OCI-LY3 (cell line): Measurements from ENCODE around the gene SNAP91.

Experiments used
- H2AFZ ChIP-seq: fragments of 200-600, 300-600 bp; shearing (Covaris generic); 2 replicates; pipeline ENCODE4 v1.6.0; 2014; ENCODE audit warnings: antibody characterized with exemption, low read depth, low read length
- H3K27ac ChIP-seq: fragments of 200-600, 300-600 bp; sonication (generic); 2 replicates; pipeline ENCODE4 v1.5.1; 2014; ENCODE audit warnings: mild to moderate bottlenecking, low read length, moderate library complexity, mixed read lengths
- H3K27me3 ChIP-seq: fragments of 200-600, 300-600 bp; sonication (generic); 2 replicates; pipeline ENCODE4 v1.6.1; 2014; ENCODE audit warnings: low read depth, low read length, mixed read lengths
- H3K36me3 ChIP-seq: fragments of 200-600, 300-600 bp; sonication (generic); replicated peaks from 2 replicates; pipeline ENCODE3; 2014; ENCODE audit warnings: low read depth, low read length, mixed read lengths
- H3K4me1 ChIP-seq: fragments of 300-600, 200-600 bp; sonication (generic); 2 replicates; pipeline ENCODE4 v1.6.1; 2014; ENCODE audit warnings: low read length, mixed read lengths
- H3K4me2 ChIP-seq: fragments of 200-600, 300-600 bp; sonication (generic); 2 replicates; pipeline ENCODE4 v1.6.1; 2014; ENCODE audit warnings: low read length, mixed read lengths
- H3K4me3 ChIP-seq: fragments of 300-600, 200-600 bp; sonication (generic); 2 replicates; pipeline ENCODE4 v1.5.1; 2014; ENCODE audit warnings: antibody characterized with exemption, mild to moderate bottlenecking, low read length, moderate library complexity
- H3K79me2 ChIP-seq: fragments of 300-600, 200-600 bp; shearing (Covaris generic); 2 replicates; pipeline ENCODE4 v1.6.1; 2014; ENCODE audit warnings: mild to moderate bottlenecking, low read length, mixed read lengths
- H3K9ac ChIP-seq: fragments of 300-600, 200-600 bp; shearing (Covaris generic); 2 replicates; pipeline ENCODE4 v1.6.0; 2014; ENCODE audit warnings: mild to moderate bottlenecking, low read length, moderate library complexity
- H3K9me3 ChIP-seq: fragments of 200-600, 300-600 bp; shearing (Covaris generic); 2 replicates; pipeline ENCODE4 v1.6.1; 2014; ENCODE audit warnings: low read length, mixed read lengths; ENCODE audit not compliant: insufficient read depth
- H4K20me1 ChIP-seq: fragments of 200-600, 300-600 bp; sonication (generic); 2 replicates; pipeline ENCODE4 v1.6.1; 2016; ENCODE audit warnings: low read length, mixed read lengths; ENCODE audit not compliant: insufficient read depth
- CTCF ChIP-seq: fragments of 200-600, 300-600 bp; sonication (generic); IDR thresholded peaks from 2 replicates; pipeline ENCODE4 v1.5.1; 2014; ENCODE audit warnings: antibody characterized with exemption, low read length, low read depth
- EZH2phosphoT487 ChIP-seq: fragments of 200-600 bp; shearing (Covaris generic); IDR thresholded peaks from 2 replicates; pipeline ENCODE4 v1.6.1; 2018; ENCODE audit warnings: antibody characterized with exemption, mixed run types, low read depth

Gene SNAP91

GRCh38 chr6:83708546-83708969 is 343 bp downstream of the SNAP91 start:
- Histone ChIP-seq H4K20me1 (no peaks in the 10 kb centered on the region), H3K36me3 (no peaks in the 10 kb centered on the region), H3K79me2 (no peaks in the 10 kb centered on the region), H3K9ac (no peak overlapping the region), H3K9me3 (peaks cover 15% of the 10 kb centered on the region), H3K4me2 (no peak overlapping the region), H3K4me1 (no peaks in the 10 kb centered on the region), H2AFZ (no peak overlapping the region), H3K4me3 (no peak overlapping the region), H3K27ac (no peak overlapping the region), H3K27me3 (no peaks in the 10 kb centered on the region)
- TF ChIP-seq EZH2phosphoT487 (no peak), CTCF (no peak)

- no peak overlapping the region for H3K27ac ChIP-seq
- no peaks in the 10 kb centered on the region for H3K27me3 ChIP-seq
- H2AFZ ChIP-seq, result no peak overlapping the region
These were observed 914 bp downstream of the SNAP91 start for GRCh38 chr6:83707829-83708545.

GRCh38 chr6:83702749-83703148 is 6.2 kb downstream of the SNAP91 start:
- Histone ChIP-seq H3K27me3 (no peaks in the 10 kb centered on the region), H3K9me3 (no peaks in the 10 kb centered on the region), H3K4me1 (peaks cover 6% of the 10 kb centered on the region; the same call in 1 of the 2 replicates), H2AFZ (no peak overlapping the region), H3K27ac (no peak overlapping the region), H3K79me2 (no peaks in the 10 kb centered on the region), H3K4me3 (no peak overlapping the region), H4K20me1 (no peaks in the 10 kb centered on the region), H3K36me3 (no peaks in the 10 kb centered on the region), H3K9ac (no peak overlapping the region), H3K4me2 (no peak overlapping the region)
- TF ChIP-seq CTCF (no peak), EZH2phosphoT487 (no peak)

More at GRCh38 chr6:83707829-83708545, 914 bp downstream of the SNAP91 start:
- H3K9ac ChIP-seq, result no peak overlapping the region
- H3K4me2 ChIP-seq, result no peak overlapping the region
- H3K36me3 ChIP-seq, result no peaks in the 10 kb centered on the region
- no peak overlapping the region for H3K4me3 ChIP-seq
- H3K79me2 ChIP-seq, result no peaks in the 10 kb centered on the region
- H3K4me1 ChIP-seq, result no peaks in the 10 kb centered on the region
- peaks cover 15% of the 10 kb centered on the region for H3K9me3 ChIP-seq
- no peaks in the 10 kb centered on the region for H4K20me1 ChIP-seq
- TF ChIP-seq CTCF, result no peak
- TF ChIP-seq EZH2phosphoT487, result no peak

- TF ChIP-seq CTCF, result no peak
- no peak for TF ChIP-seq EZH2phosphoT487
- Histone ChIP-seq H3K27ac (no peak overlapping the region), H2AFZ (no peak overlapping the region), H3K79me2 (no peaks in the 10 kb centered on the region), H3K9ac (no peak overlapping the region), H3K27me3 (no peaks in the 10 kb centered on the region), H3K9me3 (no peaks in the 10 kb centered on the region), H4K20me1 (no peaks in the 10 kb centered on the region), H3K4me2 (no peak overlapping the region), H3K4me3 (no peak overlapping the region), H3K4me1 (peaks cover 6% of the 10 kb centered on the region; the same call in 1 of the 2 replicates), H3K36me3 (no peaks in the 10 kb centered on the region)
These were observed 6.8 kb downstream of the SNAP91 start for GRCh38 chr6:83702077-83702476.
